ENCODE data around the gene TBCD. TPM values are rescaled to one million over a fixed set of nuclear protein-coding genes. Genes with fewer than 3 reads are reported as not detected.

The TBCD gene
- total RNA-seq, 1 donor from 2014 or later, result 55.5 TPM

DNA sequence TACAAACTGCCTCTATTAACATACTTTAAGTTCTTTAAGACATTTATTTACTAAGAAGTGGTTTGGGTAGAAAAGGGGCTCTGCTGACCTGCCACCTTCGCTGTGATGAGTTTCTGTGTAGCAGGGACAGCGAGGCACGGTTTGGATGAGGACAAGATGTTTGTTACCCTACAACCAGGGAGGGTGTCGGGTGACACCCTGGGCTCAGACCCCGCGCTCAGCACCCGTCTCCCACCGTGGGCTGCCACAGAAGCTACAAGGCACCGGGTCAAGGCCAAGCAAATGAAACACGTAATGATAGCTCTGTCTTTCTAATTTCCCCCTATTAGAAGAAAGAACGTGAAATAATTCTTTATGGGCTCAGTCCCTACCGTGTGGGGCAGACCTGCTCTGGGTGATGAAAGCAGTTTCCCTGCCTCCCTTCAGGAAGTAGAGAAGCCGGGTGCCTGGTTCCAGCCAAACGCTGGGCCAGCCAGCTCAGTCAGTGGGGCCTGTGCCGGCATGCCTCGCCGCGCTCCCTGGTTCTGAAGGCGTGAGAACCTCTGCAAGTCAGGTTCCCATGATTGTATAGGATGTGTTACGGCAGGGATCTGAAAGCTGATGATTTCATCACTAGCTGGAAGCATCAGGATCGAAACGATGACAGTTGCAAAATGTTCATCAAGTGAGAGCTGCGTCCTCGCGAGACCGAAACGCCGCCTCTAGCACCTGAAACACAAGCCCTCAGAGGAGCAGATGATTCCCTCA lies 84.1 kb downstream of the TBCD start:
- peak; percentile 86 for ATAC-seq

DNA sequence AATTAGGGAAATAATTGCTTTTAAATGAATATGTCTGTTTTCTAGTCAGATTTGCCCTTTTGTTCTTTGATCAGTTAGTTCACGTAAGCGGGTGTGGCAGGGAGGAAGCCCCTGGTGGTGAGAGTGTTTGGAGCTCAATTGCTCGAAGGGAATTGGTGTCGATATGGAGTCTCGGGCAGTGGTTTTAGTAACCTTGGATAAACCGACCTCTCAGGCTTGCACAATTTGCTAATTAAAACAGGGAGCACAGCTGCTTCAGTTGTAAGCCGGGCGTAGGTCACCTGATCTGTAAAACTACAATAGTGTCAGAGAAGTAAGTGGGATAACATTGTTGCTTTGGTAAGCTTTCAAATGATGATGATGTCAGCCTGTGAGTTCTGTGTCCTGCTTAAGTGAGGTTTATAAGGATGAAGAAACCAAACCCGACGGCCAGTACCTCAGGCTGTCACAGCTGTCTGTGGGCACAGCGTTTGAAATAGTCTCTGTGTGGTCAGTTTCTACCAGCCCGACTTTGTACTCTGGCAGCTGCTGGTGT lies 85.0 kb downstream of the TBCD start:
- ATAC-seq, result peak; percentile 29

DNA sequence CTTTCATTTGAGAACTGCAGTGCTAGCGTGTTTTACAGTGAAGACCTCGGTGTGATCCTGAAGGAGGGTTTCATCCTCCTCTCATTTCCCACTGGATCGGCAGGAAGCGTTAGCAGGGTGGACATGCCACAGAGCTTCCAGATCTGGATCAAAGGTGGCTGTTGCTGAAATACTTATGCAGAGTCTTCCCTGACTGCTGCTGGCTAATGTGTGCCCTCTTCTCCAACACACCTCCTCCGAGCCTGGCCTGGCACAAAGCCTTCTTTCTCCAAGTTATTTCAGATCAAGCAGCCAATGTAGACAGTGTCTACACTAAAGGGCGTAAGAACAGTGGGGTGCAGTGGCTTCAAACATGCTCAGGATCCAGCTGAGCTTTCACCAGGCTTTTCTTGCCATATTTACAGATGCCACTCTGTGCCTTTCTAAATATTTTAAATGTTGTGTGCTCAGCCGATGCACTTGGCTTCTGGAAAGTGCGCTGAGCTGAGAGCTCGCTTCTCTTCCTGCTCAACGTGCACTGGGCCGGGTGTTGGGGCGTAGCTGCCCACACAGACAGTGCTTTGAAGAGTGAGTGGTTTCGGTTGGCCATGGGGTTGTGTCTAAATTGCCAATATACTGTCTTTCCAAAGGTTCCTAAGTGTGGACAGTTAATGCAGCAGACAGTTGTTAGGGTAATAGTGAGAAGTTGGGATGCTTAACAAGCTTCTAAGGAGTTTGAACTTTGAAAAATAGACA lies 85.9 kb downstream of the TBCD start:
- no peak for ATAC-seq

DNA sequence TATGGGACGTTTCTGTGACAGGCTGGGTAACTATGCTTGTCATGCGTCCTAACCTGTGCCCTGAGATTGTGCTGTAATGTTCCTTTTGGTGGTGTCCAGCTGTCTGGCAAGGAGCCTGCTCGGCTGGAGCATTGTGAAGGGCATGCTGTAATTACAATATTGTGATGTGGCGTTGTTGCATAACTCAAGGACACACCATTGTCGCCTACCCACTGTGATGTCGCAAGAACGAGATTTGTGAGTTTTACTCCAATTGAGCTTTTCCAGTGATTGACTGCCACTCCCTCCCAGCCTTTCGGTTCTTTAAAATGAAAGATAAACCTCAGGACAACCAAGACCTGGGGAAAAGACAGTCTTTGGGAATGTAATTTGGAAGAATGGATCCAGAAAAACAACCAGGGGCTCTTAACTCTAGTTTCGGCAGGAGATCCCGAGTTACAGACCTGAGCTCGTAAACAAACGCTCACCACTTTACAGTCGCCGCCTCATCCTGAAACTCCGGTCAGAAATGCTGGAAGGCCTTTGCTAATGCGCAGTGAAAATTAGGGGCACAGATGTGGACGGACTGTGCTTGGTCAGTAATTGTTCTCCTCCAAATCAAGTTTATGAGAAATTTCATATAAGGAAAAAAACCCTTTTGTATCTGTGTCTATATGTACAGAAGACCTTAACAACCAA lies 86.7 kb downstream of the TBCD start:
- peak; percentile 34 for ATAC-seq

DNA sequence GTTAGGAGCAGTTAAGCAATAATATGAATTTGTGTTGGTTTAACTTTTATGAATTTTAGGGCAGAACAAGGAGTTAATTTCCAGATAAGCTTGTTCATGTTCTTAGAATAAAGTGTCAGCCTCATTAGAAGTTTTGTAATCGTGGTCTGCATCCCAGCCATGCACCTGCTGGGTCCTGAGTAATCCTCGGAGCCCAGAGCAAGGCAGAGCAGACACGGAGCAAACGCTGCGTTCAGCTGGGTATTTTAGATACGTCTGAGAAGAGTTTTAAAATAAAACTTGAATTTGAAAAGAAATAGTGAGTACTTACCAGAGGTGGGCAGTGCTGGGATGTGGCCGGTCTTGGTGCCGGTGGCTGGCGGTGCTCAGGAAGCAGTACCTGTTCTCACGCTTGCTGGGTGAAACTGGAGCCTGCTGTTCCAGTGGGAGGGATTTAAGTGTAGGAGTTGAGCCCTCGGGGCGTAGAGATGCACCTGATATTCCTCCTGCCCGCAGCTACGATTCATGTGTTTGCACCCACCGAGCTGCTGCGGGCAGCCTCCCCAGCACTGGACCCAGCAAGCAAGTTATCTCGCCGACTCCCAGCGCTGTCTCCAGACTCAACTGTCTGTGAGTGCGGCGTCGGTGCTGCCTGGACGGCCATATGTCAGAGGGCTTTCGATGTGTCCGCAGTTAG lies 87.9 kb downstream of the TBCD start, which contains the start of gene ZNF750:
Gene ZNF750, minus strand, starts transcription at position 406 of the 676 bp plus-strand sequence. CDS start 7,568 bp downstream, outside the sequence.
- ATAC-seq, result peak; percentile 40

DNA sequence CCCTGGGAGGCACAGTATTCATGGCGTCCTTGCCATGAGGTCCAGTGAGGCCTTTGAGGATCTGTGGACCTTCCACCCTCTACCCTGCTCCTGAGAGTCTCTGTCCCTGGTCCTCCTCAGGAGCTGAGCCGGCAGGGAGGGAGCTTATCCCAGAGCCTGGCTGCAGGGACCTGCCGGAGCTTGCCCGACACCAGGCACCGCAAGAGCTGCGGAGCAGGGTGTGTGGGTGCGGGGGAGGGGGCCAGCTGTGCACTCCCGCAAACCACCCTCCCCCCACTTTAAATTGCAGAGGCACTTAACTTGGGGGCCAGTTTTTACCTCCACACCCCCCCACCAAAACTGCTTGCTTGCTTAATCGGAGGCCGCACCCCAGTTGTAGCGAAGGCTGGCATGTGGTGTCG lies 88.6 kb downstream of the TBCD start:
- peak; percentile 45 for ATAC-seq

DNA sequence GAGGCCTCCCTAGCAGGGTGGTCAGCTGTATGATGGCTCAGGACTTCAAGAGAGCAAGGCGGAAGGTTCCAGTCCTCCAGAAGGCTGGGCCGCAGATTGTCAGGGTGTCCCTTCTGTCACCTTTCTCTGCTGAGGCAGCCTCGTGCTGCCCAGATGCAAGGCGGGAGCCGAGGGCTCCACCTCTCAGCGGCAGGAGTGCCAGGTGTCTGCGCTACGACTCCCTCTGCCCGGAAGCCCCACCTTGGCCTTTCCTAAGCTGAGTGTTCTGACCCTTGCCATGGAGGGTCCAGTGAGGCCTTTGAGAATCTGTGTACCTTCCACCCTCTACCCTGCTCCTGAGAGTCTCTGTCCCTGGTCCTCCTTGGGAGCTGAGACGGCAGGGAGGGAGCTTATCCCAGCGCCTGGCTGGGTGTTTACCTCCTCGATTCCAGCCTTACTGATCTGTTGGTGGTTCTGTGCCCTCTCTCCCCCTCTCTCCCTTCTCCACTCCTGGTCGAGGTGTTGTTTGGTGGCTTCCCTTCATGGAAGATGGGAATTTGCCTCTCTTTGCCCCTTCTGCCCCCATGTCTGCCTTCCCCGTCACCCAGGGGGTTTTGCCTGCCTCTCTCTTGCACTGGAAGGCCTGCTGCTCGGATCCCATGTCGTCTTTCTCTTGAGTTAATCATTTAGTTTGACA lies 90.2 kb downstream of the TBCD start:
- no peak for ATAC-seq

DNA sequence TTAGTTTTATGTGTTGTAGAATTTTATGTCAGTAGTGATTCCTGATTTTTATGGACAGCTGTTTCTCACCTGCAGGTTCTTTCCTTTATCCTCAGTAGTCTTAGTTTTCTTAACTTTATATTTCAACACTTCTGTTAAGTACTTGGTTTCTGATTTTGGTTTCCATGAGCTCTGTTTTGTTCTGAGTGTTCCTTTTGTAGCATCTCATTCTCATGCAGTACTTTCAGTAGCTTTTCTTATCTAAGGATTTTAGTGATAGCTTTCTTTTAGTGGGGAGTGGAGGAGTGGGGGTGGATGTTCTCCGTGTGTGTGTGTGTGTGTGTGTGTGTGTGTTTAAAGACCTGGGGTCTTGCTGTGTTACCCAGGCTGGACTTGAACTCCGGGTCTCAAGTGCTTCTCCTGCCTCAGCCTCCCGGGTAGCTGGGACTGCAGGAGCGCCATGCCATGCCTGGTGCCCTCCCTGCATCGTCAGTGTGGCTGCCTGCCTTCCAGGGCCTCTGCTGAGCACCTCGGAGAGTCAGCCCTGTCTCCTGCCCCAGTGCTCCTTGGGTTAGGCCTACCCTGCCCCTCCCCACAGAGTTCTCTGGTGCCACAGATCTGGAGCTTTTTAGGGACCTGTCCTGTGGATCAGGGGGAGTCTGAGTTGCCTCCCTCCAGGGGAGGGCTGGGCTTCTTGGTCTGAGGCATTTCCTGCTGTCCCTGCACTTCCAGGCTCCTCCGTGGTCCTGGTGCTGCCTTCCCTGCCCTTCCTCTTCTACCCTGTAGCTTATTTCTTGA lies 92.2 kb downstream of the TBCD start:
- no peak for ATAC-seq

DNA sequence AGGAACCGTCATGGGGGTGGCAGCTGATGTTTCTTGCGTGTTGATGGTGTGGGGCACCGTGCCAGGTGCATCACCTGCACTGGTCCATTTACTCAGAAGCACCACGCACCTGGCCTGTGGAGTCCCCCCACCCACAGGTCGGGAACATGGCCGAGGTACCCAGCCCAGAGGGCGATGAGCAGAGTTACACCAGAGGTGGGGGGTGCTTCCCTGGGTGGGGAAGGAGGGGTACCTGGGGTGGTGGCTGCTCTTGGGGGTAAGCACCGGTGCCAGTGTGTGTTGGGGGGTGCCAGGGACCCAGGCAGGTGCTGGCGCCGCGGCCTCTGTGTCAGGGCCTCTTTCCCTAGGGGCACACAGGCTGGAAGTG lies 92.9 kb downstream of the TBCD start:
- ATAC-seq, result no peak

DNA sequence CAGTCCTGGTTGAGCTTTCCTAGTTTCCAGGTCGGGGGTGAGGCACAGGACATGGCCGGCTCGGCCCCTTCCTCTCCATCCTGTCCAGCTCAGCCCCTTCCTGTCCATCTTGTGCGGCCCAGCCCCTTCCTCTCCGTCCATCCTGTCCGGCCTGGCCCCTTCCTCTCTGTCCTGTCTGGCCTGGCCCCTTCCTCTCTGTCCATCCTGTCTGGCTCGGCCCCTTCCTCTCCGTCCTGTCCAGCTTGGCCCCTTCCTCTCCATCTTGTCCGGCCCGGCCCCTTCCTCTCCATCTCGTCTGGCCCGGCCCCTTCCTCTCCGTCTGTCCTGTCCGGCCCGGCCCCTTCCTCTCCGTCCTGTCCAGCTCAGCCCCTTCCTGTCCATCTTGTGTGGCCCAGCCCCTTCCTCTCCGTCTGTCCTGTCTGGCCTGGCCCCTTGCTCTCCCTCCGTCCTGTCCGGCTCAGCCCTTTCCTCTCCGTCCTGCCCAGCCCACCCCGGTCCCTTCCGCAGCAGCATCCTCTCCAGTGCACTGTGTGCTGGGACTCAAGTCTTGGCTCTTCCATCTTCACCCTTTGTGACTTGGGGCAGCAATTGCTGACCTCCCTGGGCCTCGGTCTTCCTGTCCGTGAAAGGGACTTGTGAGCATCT lies 93.4 kb downstream of the TBCD start:
- peak; percentile 19 for ATAC-seq

DNA sequence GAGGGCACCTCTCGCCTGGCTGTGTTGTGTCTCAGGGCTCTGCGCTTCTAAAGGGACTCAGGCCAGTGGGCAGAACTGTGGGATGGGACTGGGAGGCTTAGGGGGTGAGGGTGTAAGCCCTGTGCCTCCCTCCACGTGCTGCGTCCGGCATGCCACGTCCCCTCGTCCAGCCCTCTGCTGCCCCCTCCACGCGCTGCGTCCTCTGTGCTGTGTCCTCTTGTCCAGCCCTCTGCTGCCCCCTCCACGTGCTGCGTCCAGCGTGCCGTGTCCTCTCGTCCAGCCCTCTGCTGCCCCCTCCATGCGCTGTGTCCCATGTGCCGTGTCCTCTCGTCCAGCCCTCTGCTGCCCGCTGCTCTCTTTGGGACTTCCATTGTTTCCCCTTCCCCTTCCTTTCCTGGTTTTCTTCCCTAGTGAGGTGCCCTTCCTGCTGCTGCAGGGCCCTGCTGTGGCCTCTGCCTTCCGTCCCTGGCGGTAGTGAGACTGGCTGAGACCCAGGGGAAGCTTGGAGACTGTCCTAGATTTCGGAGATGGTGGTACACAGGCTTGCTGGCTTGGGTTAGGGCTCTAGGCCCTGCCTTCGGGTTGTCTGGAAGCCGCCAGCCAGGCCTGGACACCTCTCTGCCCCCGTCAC lies 94.3 kb downstream of the TBCD start:
- ATAC-seq, result peak; percentile 13

DNA sequence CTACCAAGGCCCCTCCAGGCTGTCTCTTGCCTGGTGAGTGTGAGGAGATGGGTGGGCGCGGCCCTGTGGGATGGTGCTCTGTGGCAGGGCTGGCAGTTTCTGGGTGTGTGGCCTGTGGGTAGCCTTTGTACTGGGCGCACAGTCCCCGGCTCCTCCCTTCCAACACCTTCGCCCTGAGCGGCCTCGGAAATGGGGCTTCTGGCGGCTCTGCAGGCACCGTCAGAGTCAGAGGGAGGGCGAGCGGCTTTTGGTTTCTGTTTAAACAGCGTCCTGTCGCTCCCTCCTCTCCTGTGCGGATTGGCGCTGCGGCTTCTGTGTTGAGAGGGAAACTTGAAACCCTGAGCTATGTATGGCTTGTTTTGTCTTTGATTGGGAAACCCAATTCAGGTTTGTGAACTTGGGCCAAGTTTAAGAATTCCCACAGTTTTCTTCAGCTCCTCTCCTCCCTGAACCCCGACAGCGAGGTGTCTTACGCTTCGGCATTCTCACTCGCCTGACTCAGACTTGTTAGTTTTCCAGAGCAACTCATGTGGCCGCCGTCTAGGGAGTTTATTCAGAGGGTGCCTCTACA lies 96.2 kb downstream of the TBCD start:
- ATAC-seq, result peak; percentile 91

DNA sequence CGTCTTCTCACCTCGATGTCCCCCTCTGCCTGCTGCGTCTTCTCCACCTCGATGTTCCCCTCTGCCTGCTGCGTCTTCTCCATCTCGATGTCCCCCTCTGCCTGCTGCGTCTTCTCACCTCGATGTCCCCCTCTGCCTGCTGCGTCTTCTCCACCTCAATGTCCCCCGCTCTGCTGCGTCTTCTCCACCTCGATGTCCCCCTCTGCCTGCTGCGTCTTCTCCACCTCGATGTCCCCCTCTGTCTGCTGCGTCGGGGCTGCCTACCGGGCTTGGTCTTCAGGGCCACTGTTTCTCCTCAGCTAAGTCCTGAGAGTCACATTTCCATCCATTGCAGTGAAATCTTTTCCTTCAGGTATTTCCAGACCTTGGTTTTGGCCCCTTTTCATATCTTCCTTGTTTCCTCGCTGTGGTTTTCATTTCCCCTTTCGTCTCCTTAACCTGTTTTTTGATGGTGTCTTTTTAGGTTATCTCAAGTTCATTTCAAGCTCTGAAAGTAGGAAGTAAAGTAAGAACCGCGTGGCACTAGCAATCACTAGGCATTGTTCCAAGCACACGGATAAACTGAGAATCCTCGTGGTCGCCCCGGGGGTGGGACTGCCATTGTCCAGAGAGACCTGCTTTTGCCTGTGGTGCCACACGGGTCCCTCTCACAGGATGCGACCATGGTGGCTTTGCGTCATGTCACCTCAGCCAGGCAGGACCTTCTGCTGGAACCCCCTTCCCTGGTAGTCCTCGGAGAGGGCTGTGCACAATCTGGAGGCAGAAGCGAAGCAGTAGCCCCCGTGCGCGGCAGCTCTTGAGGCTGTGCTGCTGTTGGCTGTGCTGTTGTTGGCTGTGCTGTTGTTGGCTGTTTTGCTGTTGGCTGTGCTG lies 97.4 kb downstream of the TBCD start:
- no peak for ATAC-seq

DNA sequence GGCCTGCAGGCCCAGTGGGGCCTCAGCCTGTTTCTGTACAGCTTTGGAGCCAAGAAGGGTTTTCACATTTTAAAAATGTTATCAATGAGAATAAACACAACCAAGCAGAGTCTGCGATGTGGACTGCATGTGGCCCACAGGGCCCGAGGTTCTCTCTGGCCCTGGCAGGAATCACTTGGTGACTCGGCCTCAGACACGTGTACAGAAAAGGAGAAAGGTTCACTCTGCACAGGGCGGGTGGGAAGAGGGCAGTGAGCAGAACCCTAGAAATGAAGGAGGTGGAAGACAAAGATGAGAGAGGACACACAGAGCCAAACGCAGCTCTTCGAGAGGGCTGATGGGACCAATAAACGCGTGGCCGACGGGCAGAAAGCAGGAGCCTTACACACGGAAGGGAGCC lies 99.5 kb downstream of the TBCD start:
- ATAC-seq, result no peak

DNA sequence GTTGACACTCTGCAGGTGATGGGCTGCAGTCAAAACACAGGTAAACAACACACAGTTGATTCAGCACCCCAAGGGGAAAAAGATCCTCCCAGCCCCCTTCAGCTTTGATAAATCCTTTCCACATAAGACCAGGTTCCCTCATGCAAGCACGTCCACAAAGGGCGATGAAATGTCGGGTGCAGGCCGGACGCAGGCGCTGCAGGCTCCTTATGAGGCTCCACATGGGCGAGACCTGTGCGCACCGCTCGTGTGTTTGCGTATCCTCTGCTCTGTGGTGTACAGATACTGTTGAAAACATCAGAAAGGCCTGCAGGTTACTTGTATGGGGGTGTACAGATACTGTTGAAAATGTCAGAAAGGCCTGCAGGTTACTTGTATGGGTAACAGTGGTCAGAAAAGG lies 102.4 kb downstream of the TBCD start:
- ATAC-seq, result no peak

DNA sequence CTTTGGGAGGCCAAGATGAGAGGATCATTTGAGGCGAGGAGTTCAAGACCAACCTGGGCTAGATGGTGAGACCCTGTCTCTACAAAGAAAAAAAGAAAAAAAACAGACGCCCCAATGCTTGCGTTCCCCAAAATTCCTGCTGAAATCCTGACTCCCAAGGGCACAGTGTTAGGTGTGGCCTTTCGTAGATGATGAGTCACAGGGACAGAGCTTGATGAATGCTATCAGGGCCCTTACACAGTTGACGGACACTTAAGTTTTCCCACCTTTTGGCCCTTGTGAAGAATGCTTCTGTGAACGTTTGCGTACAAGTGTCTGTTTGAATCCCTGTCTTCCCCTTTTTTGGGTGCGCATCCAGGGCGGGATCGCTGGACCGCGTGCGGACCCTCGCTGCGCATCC lies 104.5 kb downstream of the TBCD start:
- no peak for ATAC-seq

DNA sequence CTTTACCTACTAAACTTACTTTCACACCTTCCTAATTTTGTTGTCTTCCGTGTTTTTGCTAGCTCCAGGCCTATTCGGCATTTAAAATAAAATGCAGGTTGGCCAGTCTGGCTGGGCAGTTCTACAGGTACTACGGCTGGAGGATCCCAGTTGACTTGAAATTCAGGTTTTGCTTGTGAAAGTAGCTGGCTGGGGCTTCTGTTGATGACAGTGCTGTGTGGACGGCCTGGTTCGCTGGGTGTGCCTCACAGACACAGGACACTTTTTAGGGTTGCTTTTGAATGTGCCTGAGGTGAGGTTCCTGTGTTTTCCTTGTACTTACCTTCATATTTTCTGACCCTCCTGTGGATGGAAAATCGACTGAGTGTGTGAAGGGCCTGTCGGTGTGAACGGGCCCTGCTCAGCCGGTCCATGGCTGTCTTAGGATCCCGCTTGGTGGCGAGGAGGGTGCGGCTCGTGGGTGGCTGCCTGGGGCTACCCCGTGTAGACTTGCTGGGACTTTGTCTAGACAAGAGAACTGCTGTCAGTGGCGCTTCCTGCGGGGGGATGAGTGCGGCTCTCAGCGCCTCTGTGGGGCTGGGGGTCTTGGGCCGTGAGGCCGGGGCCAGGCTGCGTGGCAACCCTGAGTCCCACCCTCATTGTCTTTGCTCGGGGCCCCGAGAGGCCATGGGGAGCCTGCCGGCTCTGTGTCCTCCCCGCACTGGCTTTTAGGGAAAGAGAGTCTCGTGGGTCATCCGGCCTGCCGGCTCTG lies 106.7 kb downstream of the TBCD start:
- peak; percentile 89 for ATAC-seq

Data from esophagus mucosa (tissue), 1 donor.